Measurements from ENCODE around the gene DNAH17. TPM values are rescaled to one million over a fixed set of nuclear protein-coding genes. Genes with fewer than 3 reads are reported as not detected.

DNAH17 gene
- polyA plus RNA-seq, 1 of the 3 experiments (the other 2 are of a cell fraction) = not detected

DNA sequence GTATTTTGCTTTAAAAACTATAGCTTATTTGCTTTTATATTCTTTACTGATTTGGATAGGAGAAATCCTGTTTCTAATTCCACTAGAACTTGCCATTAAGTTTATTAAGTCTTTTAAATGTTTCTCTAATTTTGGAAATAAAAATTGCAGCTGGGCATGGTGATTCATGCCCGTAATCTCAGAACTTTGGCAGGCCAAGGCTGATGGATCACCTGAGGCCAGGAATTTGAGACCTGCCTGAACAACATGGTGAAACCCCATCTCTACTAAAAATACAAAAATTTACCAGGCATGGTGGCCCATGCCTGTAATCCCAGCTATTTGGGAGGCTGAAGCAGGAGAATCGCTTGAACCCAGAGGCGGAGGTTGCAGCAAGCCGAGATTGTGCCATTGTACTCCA lies 30.7 kb downstream of the DNAH17 start:
- H3K4me1 ChIP-seq (ENCODE audit: control insufficient read depth in 1 of 2, insufficient read depth in 2 of 2, low read depth in 1 of 2, low read length in 1 of 2) = no peaks in the 10 kb centered on the region
- H3K9me2 ChIP-seq = no peaks in the 10 kb centered on the region
- peaks cover 10% of the 10 kb centered on the region for H3K9me3 ChIP-seq
- H3K79me2 ChIP-seq (ENCODE audit: insufficient read depth) = no peaks in the 10 kb centered on the region
- WGBS (ENCODE audit: low lambda C conversion rate) = 75% methylated on average over 4 of the region's 4 CpGs
- DNase-seq = no peak
- H3K36me3 ChIP-seq (replicated peaks in 1 of 2; ENCODE audit: control insufficient read depth in 1 of 2, insufficient read depth in 2 of 2, low read length in 1 of 2) = no peaks in the 10 kb centered on the region
- POLR2A ChIA-PET = no interaction called here
- no peak overlapping the region for H3K4me3 ChIP-seq (ENCODE audit: low read depth in 2 of 2, low read length in 1 of 2)
- no peak for TF ChIP-seq POLR2AphosphoS5 (IDR thresholded peaks at IDR 0.05; ENCODE audit: low read depth, low read length)
- TF ChIP-seq RAD21 (IDR thresholded peaks at IDR 0.05; ENCODE audit: low read length) = no peak
- TF ChIP-seq ELF1 (IDR thresholded peaks at IDR 0.05) = no peak
- TF ChIP-seq SIN3A (IDR thresholded peaks at IDR 0.05; ENCODE audit: borderline replicate concordance, low read depth, low read length) = no peak
- TF ChIP-seq MAX (IDR thresholded peaks at IDR 0.05; ENCODE audit: low read depth) = no peak
- no peak for TF ChIP-seq EZH2phosphoT487 (IDR thresholded peaks at IDR 0.05; ENCODE audit: borderline replicate concordance, low read depth)
- TF ChIP-seq USF2 (IDR thresholded peaks at IDR 0.05; ENCODE audit: borderline replicate concordance, low read depth, low read length) = no peak
- TF ChIP-seq YY1 (IDR thresholded peaks at IDR 0.05; ENCODE audit: low read depth) = no peak
- no peak overlapping the region for H3K9ac ChIP-seq
- H4K20me1 ChIP-seq (ENCODE audit: insufficient read depth) = no peaks in the 10 kb centered on the region
- no peaks in the 10 kb centered on the region for H3K27me3 ChIP-seq (ENCODE audit: insufficient read depth)
- H3F3A ChIP-seq (replicated peaks; ENCODE audit: insufficient read depth) = no peaks in the 10 kb centered on the region
- no peak overlapping the region for H2AFZ ChIP-seq (ENCODE audit: low read depth)
- no peak overlapping the region for H3K4me2 ChIP-seq
- CTCF ChIA-PET = interaction anchor here (0.7 to 1.6 kb wide), 3 partner anchors 19 to 163 kb away, joined by 3 to 5 read pairs (median 3); no protein-coding TSS in a partner anchor
- H3K27ac ChIP-seq (ENCODE audit: low read depth in 2 of 2, low read length in 1 of 2) = no peak overlapping the region

GRCh38 chr17:78544881-78545755 lies 32.1 kb downstream of the DNAH17 start:
- 77% methylated on average over 17 of the region's 17 CpGs for WGBS (ENCODE audit: low lambda C conversion rate)
- no peak for TF ChIP-seq MAX (IDR thresholded peaks at IDR 0.05; ENCODE audit: low read depth)
- TF ChIP-seq, protein P1, sequence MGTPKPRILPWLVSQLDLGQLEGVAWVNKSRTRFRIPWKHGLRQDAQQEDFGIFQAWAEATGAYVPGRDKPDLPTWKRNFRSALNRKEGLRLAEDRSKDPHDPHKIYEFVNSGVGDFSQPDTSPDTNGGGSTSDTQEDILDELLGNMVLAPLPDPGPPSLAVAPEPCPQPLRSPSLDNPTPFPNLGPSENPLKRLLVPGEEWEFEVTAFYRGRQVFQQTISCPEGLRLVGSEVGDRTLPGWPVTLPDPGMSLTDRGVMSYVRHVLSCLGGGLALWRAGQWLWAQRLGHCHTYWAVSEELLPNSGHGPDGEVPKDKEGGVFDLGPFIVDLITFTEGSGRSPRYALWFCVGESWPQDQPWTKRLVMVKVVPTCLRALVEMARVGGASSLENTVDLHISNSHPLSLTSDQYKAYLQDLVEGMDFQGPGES (IDR thresholded peaks at IDR 0.05; ENCODE audit: low read depth, low read length) = no peak
- no peak for TF ChIP-seq TAF1 (IDR thresholded peaks at IDR 0.05; ENCODE audit: borderline replicate concordance, low read depth, low read length)
- no peak for TF ChIP-seq FOSL2 (IDR thresholded peaks at IDR 0.05; ENCODE audit: borderline replicate concordance, low read depth)
- TF ChIP-seq, protein P2, sequence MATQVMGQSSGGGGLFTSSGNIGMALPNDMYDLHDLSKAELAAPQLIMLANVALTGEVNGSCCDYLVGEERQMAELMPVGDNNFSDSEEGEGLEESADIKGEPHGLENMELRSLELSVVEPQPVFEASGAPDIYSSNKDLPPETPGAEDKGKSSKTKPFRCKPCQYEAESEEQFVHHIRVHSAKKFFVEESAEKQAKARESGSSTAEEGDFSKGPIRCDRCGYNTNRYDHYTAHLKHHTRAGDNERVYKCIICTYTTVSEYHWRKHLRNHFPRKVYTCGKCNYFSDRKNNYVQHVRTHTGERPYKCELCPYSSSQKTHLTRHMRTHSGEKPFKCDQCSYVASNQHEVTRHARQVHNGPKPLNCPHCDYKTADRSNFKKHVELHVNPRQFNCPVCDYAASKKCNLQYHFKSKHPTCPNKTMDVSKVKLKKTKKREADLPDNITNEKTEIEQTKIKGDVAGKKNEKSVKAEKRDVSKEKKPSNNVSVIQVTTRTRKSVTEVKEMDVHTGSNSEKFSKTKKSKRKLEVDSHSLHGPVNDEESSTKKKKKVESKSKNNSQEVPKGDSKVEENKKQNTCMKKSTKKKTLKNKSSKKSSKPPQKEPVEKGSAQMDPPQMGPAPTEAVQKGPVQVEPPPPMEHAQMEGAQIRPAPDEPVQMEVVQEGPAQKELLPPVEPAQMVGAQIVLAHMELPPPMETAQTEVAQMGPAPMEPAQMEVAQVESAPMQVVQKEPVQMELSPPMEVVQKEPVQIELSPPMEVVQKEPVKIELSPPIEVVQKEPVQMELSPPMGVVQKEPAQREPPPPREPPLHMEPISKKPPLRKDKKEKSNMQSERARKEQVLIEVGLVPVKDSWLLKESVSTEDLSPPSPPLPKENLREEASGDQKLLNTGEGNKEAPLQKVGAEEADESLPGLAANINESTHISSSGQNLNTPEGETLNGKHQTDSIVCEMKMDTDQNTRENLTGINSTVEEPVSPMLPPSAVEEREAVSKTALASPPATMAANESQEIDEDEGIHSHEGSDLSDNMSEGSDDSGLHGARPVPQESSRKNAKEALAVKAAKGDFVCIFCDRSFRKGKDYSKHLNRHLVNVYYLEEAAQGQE (IDR thresholded peaks at IDR 0.05; ENCODE audit: low read depth, low read length) = no peak
- TF ChIP-seq FOXM1 (IDR thresholded peaks at IDR 0.05; ENCODE audit: low read depth) = no peak
- no peak for TF ChIP-seq CTCF (IDR thresholded peaks at IDR 0.05)
- TF ChIP-seq EZH2phosphoT487 (IDR thresholded peaks at IDR 0.05; ENCODE audit: borderline replicate concordance, low read depth) = no peak
- no peak for TF ChIP-seq RXRA (IDR thresholded peaks at IDR 0.05; ENCODE audit: borderline replicate concordance, low read depth)
- no peak for TF ChIP-seq GATA2 (CRISPR knock-in tag; IDR thresholded peaks at IDR 0.05)
- no peak overlapping the region for H2AFZ ChIP-seq (ENCODE audit: low read depth)

More at GRCh38 chr17:78544881-78545755, 32.1 kb downstream of the DNAH17 start:
- ChIA-PET POLR2A (no interaction called here), CTCF (interaction anchor here (1.2 kb wide), 1 partner anchor 10 kb away, joined by 3 read pairs; no protein-coding TSS in a partner anchor)
- Histone ChIP-seq H3K27ac (ENCODE audit: low read depth in 2 of 2, low read length in 1 of 2) (no peak overlapping the region), H3K9ac (no peak overlapping the region), H3K9me3 (peaks cover 10% of the 10 kb centered on the region), H3K4me3 (ENCODE audit: low read depth in 2 of 2, low read length in 1 of 2) (no peak overlapping the region), H3K79me2 (ENCODE audit: insufficient read depth) (no peaks in the 10 kb centered on the region), H3F3A (replicated peaks; ENCODE audit: insufficient read depth) (no peaks in the 10 kb centered on the region), H3K27me3 (ENCODE audit: insufficient read depth) (no peaks in the 10 kb centered on the region), H4K20me1 (ENCODE audit: insufficient read depth) (no peaks in the 10 kb centered on the region), H3K4me2 (no peak overlapping the region), H3K36me3 (replicated peaks in 1 of 2; ENCODE audit: control insufficient read depth in 1 of 2, insufficient read depth in 2 of 2, low read length in 1 of 2) (no peaks in the 10 kb centered on the region), H3K4me1 (ENCODE audit: control insufficient read depth in 1 of 2, insufficient read depth in 2 of 2, low read depth in 1 of 2, low read length in 1 of 2) (no peaks in the 10 kb centered on the region), H3K9me2 (no peaks in the 10 kb centered on the region)
- DNase-seq = no peak

Data from SK-N-SH (cell line).